GM18867 (cell line): ENCODE results near the gene ZKSCAN3.
"Not testable (repeated sequence)": the region's sequence is repeated elsewhere in the genome, so short reads cannot be mapped to it uniquely, and the experiment has no call there.

Experiments used
- ATAC-seq: cut with Tn5 transposase; IDR thresholded peaks from one replicate; pipeline ENCODE4 v1.9.1; 2021; ENCODE audit warnings: mild to moderate bottlenecking, moderate library complexity; ENCODE audit not compliant: unreplicated experiment

ZKSCAN3 gene

GRCh38 chr6:28349892-28350737 is at the start of gene ZKSCAN3:
TSS of gene ZKSCAN3 (plus strand) at chr6:28349947. CDS start at chr6:28359587, 9,640 bp downstream.
- peak; percentile 98 for ATAC-seq

- peak; percentile 94 for ATAC-seq
Observed at GRCh38 chr6:28303570-28303969, 46.2 kb upstream of the ZKSCAN3 start.

- not testable (repeated sequence) for ATAC-seq
Observed at GRCh38 chr6:28306363-28306762, 43.4 kb upstream of the ZKSCAN3 start.

- no peak for ATAC-seq
Observed at GRCh38 chr6:28311139-28311823, 38.5 kb upstream of the ZKSCAN3 start.

- no peak for ATAC-seq
Observed at GRCh38 chr6:28312939-28313338, 36.8 kb upstream of the ZKSCAN3 start.

GRCh38 chr6:28315628-28316027 is 34.1 kb upstream of the ZKSCAN3 start:
- ATAC-seq: no peak

GRCh38 chr6:28317866-28318265 is 31.9 kb upstream of the ZKSCAN3 start:
- ATAC-seq: not testable (repeated sequence)

- no peak for ATAC-seq
Observed at GRCh38 chr6:28322661-28323060, 27.1 kb upstream of the ZKSCAN3 start.

- ATAC-seq: no peak
Observed at GRCh38 chr6:28323813-28324424, 25.8 kb upstream of the ZKSCAN3 start.

GRCh38 chr6:28326371-28326948 is 23.3 kb upstream of the ZKSCAN3 start:
- no peak for ATAC-seq

GRCh38 chr6:28330041-28330440 is 19.7 kb upstream of the ZKSCAN3 start:
- ATAC-seq: no peak

- ATAC-seq: no peak
Observed at GRCh38 chr6:28333047-28333446, 16.7 kb upstream of the ZKSCAN3 start.

- ATAC-seq: no peak
Observed at GRCh38 chr6:28333599-28334018, 16.1 kb upstream of the ZKSCAN3 start.

GRCh38 chr6:28334286-28335039 is 15.3 kb upstream of the ZKSCAN3 start:
- ATAC-seq: no peak

- ATAC-seq: peak; percentile 1
Observed at GRCh38 chr6:28335040-28335563, 14.6 kb upstream of the ZKSCAN3 start.

- ATAC-seq: peak; percentile 90
Observed at GRCh38 chr6:28335564-28336283, 14.0 kb upstream of the ZKSCAN3 start, which contains the start of gene ZSCAN31. TSS of gene ZSCAN31 (minus strand) at chr6:28336148. CDS start at chr6:28329683, 6,465 bp downstream.

GRCh38 chr6:28336284-28337120 is 13.2 kb upstream of the ZKSCAN3 start:
- ATAC-seq: peak; percentile 48

GRCh38 chr6:28337121-28337520 is 12.6 kb upstream of the ZKSCAN3 start:
- ATAC-seq: no peak
